CD4-positive, alpha-beta T cell treated with Interleukin-17A for 1 hour (primary cell): ENCODE data around the gene PODN.

Experiments
- DNase-seq: peaks from one replicate; pipeline ENCODE4 v3.0.0-alpha.2; 2020

Gene PODN

GRCh38 chr1:53075761-53076163 is 13.7 kb downstream of the PODN start:
- no peak for DNase-seq

DNA sequence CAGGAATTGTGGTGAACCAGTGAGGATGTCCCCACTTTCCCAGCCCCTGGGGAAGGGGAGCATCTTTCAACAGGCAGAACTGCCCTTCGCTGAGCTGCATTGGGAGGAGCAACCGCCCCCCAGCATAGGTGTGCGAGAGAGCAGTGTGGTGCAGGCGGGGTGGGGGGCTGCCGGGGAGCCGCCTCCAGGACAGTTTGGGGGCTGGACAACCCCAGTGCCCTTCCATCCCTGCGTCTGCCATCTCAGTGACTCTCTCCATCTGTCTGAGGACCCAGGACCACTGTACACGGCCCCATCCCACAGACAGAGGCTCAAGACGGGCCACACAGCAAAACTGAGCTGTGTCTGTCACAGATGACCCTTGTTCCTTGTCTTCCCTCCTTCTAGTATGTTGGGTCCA is 14.2 kb downstream of the PODN start:
- DNase-seq = no peak

DNA sequence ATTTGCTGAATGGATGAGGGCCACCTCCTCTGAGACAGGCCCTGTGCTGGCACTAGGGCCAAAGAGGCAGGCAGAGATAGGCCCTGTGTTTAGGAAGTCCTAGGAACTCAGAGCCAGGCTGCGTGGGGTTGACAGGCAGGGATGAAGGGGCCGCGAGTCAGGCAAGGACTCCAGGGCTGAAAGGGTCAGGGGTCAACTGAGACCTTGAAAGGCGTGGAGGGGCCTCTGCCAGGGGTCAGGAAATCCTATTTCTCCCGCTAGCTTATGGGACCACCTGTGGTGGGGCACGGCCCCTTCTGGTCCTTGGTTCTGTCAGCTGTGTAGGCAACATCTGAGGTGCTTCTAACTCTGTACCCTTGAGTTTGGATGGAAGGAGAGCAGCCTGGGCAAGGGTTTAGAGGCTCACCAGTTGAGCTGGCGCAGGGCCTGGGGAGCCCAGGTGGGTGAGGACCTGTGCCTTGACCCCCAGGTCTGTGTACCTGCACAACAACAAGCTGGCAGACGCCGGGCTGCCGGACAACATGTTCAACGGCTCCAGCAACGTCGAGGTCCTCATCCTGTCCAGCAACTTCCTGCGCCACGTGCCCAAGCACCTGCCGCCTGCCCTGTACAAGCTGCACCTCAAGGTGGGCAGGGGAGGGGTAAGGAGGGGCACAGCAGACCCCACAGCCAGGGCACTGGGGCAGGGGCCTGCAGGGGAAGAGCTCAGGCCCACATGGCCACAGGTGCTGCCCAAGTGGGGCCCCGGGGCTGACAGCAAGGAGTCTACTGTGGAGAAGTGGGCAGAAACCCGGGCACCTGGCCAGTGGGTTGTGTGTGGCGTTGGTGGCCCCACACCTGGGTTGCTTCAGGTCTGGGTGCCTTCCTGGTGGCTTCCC is 14.9 kb downstream of the PODN start:
- DNase-seq = no peak

GRCh38 chr1:53077599-53077965 is 15.6 kb downstream of the PODN start:
- no peak for DNase-seq

DNA sequence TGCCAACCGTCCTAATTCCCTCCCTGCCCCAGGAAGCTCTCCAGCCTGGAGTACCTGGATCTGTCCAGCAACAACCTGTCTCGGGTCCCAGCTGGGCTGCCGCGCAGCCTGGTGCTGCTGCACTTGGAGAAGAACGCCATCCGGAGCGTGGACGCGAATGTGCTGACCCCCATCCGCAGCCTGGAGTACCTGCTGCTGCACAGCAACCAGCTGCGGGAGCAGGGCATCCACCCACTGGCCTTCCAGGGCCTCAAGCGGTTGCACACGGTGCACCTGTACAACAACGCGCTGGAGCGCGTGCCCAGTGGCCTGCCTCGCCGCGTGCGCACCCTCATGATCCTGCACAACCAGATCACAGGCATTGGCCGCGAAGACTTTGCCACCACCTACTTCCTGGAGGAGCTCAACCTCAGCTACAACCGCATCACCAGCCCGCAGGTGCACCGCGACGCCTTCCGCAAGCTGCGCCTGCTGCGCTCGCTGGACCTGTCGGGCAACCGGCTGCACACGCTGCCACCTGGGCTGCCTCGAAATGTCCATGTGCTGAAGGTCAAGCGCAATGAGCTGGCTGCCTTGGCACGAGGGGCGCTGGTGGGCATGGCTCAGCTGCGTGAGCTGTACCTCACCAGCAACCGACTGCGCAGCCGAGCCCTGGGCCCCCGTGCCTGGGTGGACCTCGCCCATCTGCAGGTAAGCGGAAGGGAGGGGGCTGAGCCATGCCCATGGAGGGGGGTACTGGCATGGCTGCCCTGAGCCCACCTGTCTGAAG is 16.5 kb downstream of the PODN start:
- no peak for DNase-seq

- no peak for DNase-seq
Observed at GRCh38 chr1:53079251-53079650, 17.2 kb downstream of the PODN start.

DNA sequence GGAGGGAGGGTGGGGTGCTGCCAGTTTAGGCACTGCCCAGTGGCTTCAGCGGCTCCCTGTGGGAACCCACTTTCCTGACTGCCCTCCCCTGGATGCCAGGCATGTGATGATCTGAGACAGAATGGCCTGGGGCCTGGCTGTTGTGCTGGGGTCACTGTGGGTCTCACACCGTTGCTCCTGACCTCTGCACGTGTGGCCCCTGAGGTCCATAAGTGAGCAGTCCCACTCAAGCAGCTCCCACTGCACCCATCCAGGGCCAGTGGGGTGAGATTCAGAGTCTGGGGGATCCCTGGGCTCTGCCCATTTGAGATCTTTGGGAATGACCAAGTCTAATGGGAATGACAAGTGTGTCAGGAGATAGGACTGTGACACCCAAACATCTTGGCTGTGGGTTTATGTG is 18.0 kb downstream of the PODN start:
- DNase-seq = no peak

- DNase-seq = no peak
Observed at GRCh38 chr1:53080769-53081168, 18.8 kb downstream of the PODN start.

DNA sequence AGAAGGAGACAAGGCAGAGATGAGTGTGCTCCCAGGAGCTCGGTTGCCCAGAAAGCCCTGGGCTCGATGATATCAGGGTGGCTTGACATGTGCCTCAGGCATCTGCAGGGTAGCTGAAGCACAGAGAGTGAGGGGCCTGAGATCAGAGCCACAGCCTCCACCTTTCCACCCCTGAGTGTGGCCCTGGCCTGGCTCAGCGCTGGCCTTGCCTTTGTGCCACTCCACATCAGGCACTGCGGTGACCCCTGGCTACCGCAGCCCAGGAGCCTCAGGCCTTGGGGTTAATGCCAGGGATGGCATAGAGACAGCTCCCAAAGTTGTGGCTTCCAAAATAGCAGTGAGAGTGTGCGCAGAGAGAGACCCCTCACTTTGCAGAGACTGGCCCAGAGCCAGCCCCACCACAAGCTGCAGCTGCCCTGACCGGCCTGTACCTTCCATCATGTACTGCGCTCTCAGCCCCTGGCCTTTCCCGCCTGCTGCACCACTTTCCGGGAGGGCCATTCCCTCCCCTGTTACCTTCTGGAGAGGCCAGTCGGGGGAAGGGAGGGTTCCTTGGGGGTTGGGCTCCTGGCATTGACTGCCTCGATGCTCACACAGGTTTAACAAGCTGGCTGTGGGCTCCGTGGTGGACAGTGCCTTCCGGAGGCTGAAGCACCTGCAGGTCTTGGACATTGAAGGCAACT is 19.5 kb downstream of the PODN start:
- DNase-seq = no peak

DNA sequence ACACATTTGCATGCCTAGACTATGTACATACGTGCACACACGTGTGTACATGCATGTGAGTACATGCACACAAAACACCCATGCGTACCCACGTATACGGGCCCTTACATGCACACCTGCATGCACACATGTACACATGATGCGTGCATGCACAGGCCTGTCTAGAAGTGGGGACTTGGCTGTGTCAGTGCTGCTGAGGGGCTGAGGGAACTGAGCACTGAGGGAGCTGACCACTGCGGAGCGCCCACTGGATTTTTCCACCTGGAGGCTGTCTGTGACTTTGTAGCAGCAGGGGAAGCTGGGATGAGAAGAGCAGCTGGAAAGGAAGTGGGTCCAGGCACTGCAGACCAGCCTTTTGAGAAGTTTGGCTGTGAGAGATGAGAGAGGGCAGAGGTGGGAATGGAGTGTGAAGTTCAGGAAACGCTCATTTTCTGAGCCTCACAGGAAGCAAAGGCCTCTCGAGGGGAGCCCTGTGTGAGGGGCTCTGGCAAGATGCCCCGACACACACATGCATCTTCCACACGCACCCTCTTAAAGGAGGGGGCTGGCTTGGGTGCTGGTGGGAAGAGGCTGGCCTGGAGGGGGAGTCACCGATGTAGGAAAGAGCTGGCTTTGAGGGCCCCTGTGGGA is 20.9 kb downstream of the PODN start:
- DNase-seq = no peak

DNA sequence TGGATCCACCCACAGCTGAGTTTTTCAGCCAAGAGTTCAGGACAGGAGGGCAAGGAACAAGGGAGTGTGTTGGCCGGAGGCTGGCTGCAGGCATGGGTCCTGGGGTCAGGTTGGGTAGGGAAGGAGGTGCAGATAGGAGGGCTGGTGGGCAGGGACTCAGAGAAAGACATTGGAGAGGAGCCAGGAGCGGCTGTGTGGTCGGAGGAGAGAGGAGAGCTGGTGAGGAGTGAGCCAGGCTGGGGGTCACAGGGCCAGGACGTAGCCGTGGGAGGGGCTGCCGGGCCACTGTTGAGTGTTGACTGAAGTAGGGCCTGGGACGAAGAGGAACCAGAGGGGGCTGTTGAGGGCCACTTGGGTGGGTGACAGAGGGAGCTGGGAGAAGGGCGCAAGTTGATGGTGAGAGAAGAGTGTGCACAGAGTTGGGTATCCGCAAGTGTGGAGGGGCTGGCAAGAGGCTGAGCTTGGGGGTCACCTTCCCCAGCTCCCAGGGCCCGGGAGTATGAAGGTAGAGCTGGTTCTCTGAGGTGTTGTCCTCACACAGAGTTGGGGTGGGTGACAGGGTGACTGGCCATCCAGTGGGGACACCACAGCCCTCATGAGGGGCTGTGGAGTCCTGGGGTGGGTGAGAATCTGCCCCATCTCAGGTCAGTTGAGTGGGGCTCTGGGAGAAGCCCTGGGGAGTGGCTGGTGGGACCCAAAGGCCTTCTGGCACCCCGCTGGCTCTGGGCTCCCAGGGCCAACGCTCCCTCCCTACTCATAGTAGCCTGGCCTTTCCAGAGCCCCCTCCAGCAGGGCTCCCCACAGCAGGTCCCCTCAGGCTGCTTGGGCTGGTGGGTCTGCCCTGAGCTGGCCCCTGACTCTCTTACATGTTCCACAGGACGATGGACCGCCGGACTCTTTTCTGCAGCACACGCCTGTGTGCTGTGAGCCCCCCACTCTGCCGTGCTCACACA is 21.9 kb downstream of the PODN start:
- no peak for DNase-seq

- DNase-seq = peak; percentile 37
Observed at GRCh38 chr1:53084589-53084971, 22.6 kb downstream of the PODN start.

DNA sequence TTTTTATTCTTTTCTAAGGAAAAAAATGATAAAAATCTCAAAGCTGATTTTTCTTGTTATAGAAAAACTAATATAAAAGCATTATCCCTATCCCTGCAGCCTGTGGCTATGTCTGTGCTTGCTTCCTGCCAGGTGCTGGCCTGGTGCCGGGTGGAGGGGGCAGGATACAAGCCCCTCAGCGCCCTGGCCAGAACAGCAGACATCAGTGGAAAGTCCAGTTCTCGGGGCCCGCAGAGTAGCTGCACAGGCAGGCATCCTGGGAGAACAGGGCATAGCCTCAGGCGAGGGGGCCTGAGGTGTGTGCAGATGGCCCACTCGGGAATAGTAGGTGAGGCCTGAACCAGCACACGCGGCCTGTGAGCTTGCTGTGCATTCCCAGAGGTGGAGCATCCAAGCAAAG is 23.4 kb downstream of the PODN start:
- no peak for DNase-seq

DNA sequence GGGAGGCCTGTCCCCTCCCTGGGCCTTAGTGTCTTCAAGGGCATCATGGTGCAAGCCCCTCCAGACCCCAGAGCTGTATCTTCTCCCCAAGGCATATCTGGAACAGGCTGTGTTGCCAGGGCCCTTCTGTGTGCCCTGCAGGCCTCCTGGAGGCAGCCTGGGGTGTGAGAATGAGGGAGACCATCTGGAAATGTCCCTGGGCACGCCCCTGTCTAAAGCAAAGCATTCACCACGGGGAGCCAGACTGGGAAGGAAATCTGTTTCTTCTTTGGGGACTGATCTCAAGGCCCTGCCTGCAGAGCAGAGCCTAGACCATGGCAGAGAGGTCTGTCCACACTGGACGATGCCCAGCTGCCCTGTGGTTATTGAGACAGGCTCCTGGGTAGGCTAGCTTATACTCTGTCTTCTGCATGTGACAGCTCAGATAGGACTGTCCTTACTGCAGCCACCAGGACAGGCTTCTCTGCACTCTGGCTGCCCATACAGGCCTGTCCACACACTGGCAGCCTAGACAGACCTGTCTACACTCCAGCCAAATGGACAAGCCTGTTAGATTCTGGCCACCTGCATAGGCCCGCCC is 24.6 kb downstream of the PODN start:
- DNase-seq = no peak

GRCh38 chr1:53087332-53088285 is 25.6 kb downstream of the PODN start:
- DNase-seq = no peak

GRCh38 chr1:53088616-53089300 is 26.7 kb downstream of the PODN start:
- DNase-seq = no peak

DNA sequence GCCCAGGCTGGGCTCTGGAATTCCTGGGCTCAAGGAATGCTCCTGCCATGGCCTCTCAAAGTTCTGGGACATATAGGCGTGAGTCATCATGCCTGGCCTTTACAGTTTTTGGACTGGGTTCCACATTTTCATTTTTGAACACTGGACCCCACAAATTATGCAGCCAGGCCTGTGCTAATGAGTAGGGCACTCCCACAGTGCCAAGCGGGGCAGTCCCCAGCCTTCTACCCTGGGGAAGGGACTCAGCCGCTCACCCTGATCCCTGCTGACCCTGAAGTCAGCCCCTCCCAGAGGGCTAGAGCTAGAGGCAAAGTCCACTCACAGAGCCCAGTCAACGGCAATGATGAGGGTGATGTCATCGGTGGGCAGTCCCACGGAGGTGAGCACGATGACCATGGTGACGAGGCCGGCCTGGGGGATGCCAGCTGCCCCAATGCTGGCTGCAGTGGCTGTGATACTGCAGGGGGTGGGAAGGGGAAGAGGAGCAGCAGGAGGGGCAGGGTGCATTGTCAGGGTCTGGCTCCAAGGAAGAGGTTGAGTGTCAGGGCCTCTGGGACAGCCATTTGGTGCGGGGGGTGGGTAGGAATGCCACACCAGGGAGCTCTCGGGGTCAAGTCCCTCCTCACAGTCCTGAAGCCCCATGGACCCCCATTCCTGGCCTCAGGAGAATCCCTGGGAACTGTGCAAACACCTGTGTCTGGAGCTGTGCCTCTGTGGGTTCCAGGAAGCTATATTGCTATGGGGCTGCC is 27.6 kb downstream of the PODN start:
- no peak for DNase-seq

GRCh38 chr1:53090227-53091147 is 28.5 kb downstream of the PODN start:
- DNase-seq = peak; percentile 9
